Activated B cell treated with CpG ODN at 0.5 μM for 24 hours (primary cell): Measurements from ENCODE around the gene TMEM192. TPM values are rescaled to one million over a fixed set of nuclear protein-coding genes. Genes with fewer than 3 reads are reported as not detected.

ENCODE experiments used
- ATAC-seq: fragments of 200-7000 bp; cut with Tn5 transposase; one replicate; pipeline ENCODE4 v1.10.0; 2021; ENCODE audit warnings: low read depth, mild to moderate bottlenecking, moderate library complexity
- CTCF ChIA-PET: fragments of 350-600 bp; sonication (Branson Sonifier 250); formaldehyde crosslinking; loops from one replicate; lab custom pipeline; 2021; ENCODE audit warnings: antibody characterized with exemption; lab: Charles Lee
- POLR2A ChIA-PET: fragments of 350-600 bp; sonication (Branson Sonifier 250); formaldehyde crosslinking; loops from one replicate; lab custom pipeline; 2021; ENCODE audit warnings: antibody characterized with exemption; lab: Charles Lee
- DNase-seq: peaks from one replicate; pipeline ENCODE4 v3.0.0; 2022
- H3K27ac Mint-ChIP-seq: one replicate; pipeline ENCODE4 v1.8.0; 2020; ENCODE audit warnings: mixed read lengths
- H3K27me3 Mint-ChIP-seq: one replicate; pipeline ENCODE4 v1.8.0; 2021; ENCODE audit warnings: mixed read lengths
- H3K36me3 Mint-ChIP-seq: one replicate; pipeline ENCODE4 v1.8.0; 2021; ENCODE audit warnings: low read depth, mixed read lengths
- H3K4me1 Mint-ChIP-seq: one replicate; pipeline ENCODE4 v1.8.0; 2021; ENCODE audit warnings: mixed read lengths
- H3K4me3 Mint-ChIP-seq: one replicate; pipeline ENCODE4 v1.8.0; 2020; ENCODE audit warnings: mild to moderate bottlenecking, mixed read lengths
- H3K9me3 Mint-ChIP-seq: one replicate; pipeline ENCODE4 v1.8.0; 2020; ENCODE audit warnings: mixed read lengths
- CTCF ChIP-seq: fragments of 200-600 bp; IDR thresholded peaks from one replicate; pipeline ENCODE4 v1.8.0; 2022; ENCODE audit warnings: antibody characterized with exemption, mild to moderate bottlenecking
- intact Hi-C: fragments of 100-400 bp; cut with micrococcal nuclease; formaldehyde crosslinking; loops from one replicate; pipeline ENCODE4 v1.15.1; 2024
- total RNA-seq: library from RNA; stranded (reverse); gene quantifications from 2 replicates; pipeline ENCODE4 v1.2.3, GENCODE V29; 2022

Gene TMEM192
- 17.0 and 19.3 TPM in 2 replicates for total RNA-seq

DNA sequence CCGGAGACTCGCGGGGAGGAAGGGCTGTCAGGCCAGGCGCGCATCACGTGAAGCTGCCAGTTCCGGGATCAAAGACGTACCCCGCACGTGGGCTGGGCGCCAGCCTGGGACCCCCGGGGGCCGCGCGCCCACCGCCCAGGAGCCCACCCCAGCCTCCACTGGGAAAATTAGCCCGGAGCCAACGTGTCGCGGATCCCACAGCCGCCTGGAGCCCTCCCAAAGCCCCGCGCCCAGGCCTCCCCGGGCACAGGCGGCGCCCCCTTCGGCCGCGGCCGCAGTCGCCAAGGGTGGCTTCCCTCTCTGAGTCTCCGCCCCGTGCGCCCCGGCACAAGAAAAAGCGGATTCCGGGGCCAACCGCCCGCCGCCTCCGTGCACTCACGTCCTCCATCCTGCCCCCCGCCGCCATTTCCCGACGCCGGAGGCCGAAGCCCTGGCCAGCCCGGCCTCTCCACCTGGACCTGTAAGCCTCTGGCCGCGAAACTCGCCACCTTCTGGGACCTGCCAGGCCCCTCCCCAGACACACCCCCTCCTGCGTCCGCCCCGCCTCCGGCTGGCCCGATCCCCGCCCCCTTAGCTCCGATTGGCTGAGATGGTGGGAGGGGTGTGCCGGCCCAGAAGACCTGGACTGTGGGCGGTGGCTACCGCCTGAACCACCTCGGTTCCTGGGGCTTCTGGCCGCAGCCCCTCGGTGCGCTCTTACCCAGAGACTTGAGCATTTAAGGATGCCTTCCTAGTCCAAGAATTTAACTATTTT lies at the start of gene TMEM192:
Gene TMEM192 (minus strand): TSS at position 493 of the 754 bp plus-strand sequence. CDS start 87 bp downstream, at position 406.
- intact Hi-C loops, result loop anchor here (1.0 to 10.0 kb wide), 12 partner anchors 16 to 1946 kb away; partner anchors contain the start of genes KLHL2, MSMO1, NAF1 and TRIM61
- ATAC-seq (peak; percentile 96), DNase-seq (peak; percentile 96)
- Mint-ChIP-seq H3K27ac (peak within 1 kb of the TSS; percentile 96), H3K36me3 (peaks cover 23% of the 10 kb centered on the region), H3K4me1 (peaks cover 24% of the 10 kb centered on the region), H3K4me3 (peak within 1 kb of the TSS; percentile 97), H3K9me3 (no peaks in the 10 kb centered on the region), H3K27me3 (peaks cover 3% of the 10 kb centered on the region)
- ChIA-PET POLR2A (interaction anchor here (0.6 to 2.1 kb wide), 11 partner anchors 10 to 1556 kb away, joined by 3 to 14 read pairs (median 4); partner anchors contain the start of genes KLHL2 and MSMO1), CTCF (interaction anchor here (0.9 to 4.2 kb wide), 8 partner anchors 10 to 353 kb away, joined by 3 to 24 read pairs (median 6); partner anchors contain the start of gene MSMO1)
- TF ChIP-seq CTCF, result peak; percentile 15

DNA sequence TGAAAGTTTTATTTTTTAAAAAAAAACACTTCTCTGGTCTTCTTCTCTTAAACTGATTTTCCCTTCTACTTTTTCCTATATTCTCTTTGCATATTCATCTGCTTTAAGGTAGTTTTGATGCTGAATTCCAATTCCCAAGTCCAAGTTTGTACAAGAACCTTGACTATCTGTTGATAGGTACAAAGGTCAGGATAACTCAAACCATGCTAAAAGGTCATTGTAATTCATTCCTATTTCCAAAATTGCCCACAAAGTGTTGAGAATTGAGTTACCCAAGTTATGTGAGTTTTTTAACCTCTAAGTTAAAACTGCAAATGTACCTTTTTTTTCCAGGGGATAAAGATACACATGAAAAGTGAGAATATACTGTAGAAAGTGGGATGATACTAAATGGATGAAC lies 46.1 kb upstream of the TMEM192 start:
- Mint-ChIP-seq H3K36me3 (no peaks in the 10 kb centered on the region), H3K27me3 (peaks cover 13% of the 10 kb centered on the region), H3K4me1 (no peaks in the 10 kb centered on the region), H3K27ac (no peak overlapping the region), H3K4me3 (no peak overlapping the region), H3K9me3 (peaks cover 5% of the 10 kb centered on the region)
- ChIA-PET CTCF (no interaction called here), POLR2A (no interaction called here)
- intact Hi-C loops, result no loop called here
- no peak for DNase-seq
- TF ChIP-seq CTCF, result no peak
- ATAC-seq, result no peak

DNA sequence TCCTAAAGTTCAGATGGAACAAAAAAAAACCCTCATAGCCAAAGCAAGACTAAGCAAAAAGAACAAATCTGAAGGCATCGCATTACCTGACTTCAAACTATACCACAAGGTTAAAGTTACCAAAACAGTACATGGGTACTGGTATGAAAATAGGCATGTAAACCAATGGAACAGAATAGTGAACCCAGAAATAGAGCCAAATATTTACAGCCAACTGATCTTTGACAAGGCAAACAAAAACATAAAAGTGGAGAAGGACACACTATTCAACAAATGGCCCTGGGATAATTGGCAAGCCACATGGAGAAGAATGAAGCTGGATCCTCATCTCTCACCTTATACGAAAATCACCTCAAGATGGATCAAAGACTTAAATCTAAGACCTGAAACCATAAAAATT lies 44.2 kb upstream of the TMEM192 start:
- no peaks in the 10 kb centered on the region for H3K4me1 Mint-ChIP-seq
- POLR2A ChIA-PET, result no interaction called here
- no peak for TF ChIP-seq CTCF
- peaks cover 18% of the 10 kb centered on the region for H3K27me3 Mint-ChIP-seq
- no peaks in the 10 kb centered on the region for H3K36me3 Mint-ChIP-seq
- CTCF ChIA-PET, result no interaction called here
- no peak for DNase-seq
- no peak for ATAC-seq
- H3K27ac Mint-ChIP-seq, result no peak overlapping the region
- H3K9me3 Mint-ChIP-seq, result peaks cover 5% of the 10 kb centered on the region
- H3K4me3 Mint-ChIP-seq, result no peak overlapping the region
- intact Hi-C loops, result no loop called here

DNA sequence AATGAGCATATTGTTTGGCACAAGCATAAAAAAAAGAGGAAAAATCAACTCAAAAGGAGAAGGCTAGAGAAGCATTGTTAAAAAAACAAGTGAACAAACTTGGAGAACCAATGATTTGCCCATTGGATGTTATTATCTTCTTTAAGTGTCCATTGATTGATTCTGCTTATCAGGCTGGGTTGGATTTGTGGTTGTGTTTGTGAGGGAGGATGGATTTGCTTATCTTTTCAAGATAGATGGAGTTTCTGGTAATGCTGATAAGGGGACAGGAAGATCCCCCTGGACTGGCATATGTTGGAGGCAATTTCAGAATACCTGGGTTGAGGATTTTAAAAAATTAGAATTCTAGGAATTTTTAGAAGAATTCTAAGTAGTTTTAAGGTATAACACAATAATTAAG lies 41.8 kb upstream of the TMEM192 start:
- no peak for DNase-seq
- H3K36me3 Mint-ChIP-seq, result no peaks in the 10 kb centered on the region
- H3K4me1 Mint-ChIP-seq, result no peaks in the 10 kb centered on the region
- intact Hi-C loops, result no loop called here
- no peak for TF ChIP-seq CTCF
- no peak overlapping the region for H3K4me3 Mint-ChIP-seq
- no peak for ATAC-seq
- peaks cover 20% of the 10 kb centered on the region for H3K27me3 Mint-ChIP-seq
- H3K27ac Mint-ChIP-seq, result no peak overlapping the region
- ChIA-PET POLR2A (no interaction called here), CTCF (no interaction called here)
- peaks cover 5% of the 10 kb centered on the region for H3K9me3 Mint-ChIP-seq

- H3K36me3 Mint-ChIP-seq, result no peaks in the 10 kb centered on the region
- DNase-seq (no peak), ATAC-seq (no peak)
- no peaks in the 10 kb centered on the region for H3K4me1 Mint-ChIP-seq
- no peak overlapping the region for H3K27ac Mint-ChIP-seq
- peaks cover 5% of the 10 kb centered on the region for H3K9me3 Mint-ChIP-seq
- H3K4me3 Mint-ChIP-seq, result no peak overlapping the region
- intact Hi-C loops, result no loop called here
- CTCF ChIA-PET, result interaction anchor here (1.1 kb wide), 1 partner anchor 21 kb away, joined by 3 read pairs; no protein-coding TSS in a partner anchor
- POLR2A ChIA-PET, result no interaction called here
- peaks cover 21% of the 10 kb centered on the region for H3K27me3 Mint-ChIP-seq
- TF ChIP-seq CTCF, result no peak
These were observed 39.9 kb upstream of the TMEM192 start for GRCh38 chr4:165152527-165152926.
